Mucosa of rectum (tissue), 2 donors: Measurements from ENCODE around the gene CD74.

Source experiments
- H3K27ac ChIP-seq, 2 donors: one replicate each; pipeline ENCODE4 v1.7.0; 2013; ENCODE audit warnings: inconsistent platforms in 2 of 2, low read depth in 2 of 2, low read length in 2 of 2
- H3K27me3 ChIP-seq, 2 donors: one replicate each; pipeline ENCODE4 v1.7.0; 2013; ENCODE audit warnings: low read length in 2 of 2; ENCODE audit not compliant: control insufficient read depth in 2 of 2, insufficient read depth in 2 of 2
- H3K36me3 ChIP-seq, 2 donors: one replicate each; pipeline ENCODE4 v1.7.0; 2013; ENCODE audit warnings: low read length in 2 of 2; ENCODE audit not compliant: control insufficient read depth in 2 of 2, insufficient read depth in 2 of 2
- H3K4me1 ChIP-seq, 2 donors: one replicate each; pipeline ENCODE4 v1.7.0; 2013; ENCODE audit warnings: low read length in 2 of 2, mild to moderate bottlenecking in 1 of 2; ENCODE audit not compliant: control insufficient read depth in 2 of 2, insufficient read depth in 2 of 2
- H3K4me3 ChIP-seq, 2 donors: one replicate each; pipeline ENCODE4 v1.7.0; 2013; ENCODE audit warnings: low read length in 2 of 2
- H3K9ac ChIP-seq, 2 donors: one replicate each; pipeline ENCODE4 v1.7.0; 2013; ENCODE audit warnings: low read length in 2 of 2, low read depth in 1 of 2, mild to moderate bottlenecking in 1 of 2
- H3K9me3 ChIP-seq, 2 donors: one replicate each; pipeline ENCODE4 v1.7.0; 2013; ENCODE audit warnings: low read length in 2 of 2; ENCODE audit not compliant: control insufficient read depth in 2 of 2
- donor health status: healthy.
- donor health status: Normal muscosa, but diverticular disease.

Gene CD74

GRCh38 chr5:150410524-150411244, 2.0 kb downstream of the CD74 start:
- Histone ChIP-seq H3K4me1 (peaks cover 16 to 25% of the 10 kb centered on the region in 2 donors), H3K27me3 (no peaks in the 10 kb centered on the region), H3K4me3 (peak overlapping the region; percentile 58 to 88), H3K9ac (peak overlapping the region; percentile 75 to 84), H3K36me3 (peaks cover 4 to 10% of the 10 kb centered on the region in 2 donors), H3K9me3 (no peaks in the 10 kb centered on the region), H3K27ac (peak overlapping the region; percentile 84 to 90)

- peaks cover 16 to 25% of the 10 kb centered on the region in 2 donors for H3K4me1 ChIP-seq
- H3K36me3 ChIP-seq, result peaks cover 4 to 17% of the 10 kb centered on the region in 2 donors
- H3K27ac ChIP-seq, result peak overlapping the region; percentile 84
- H3K9me3 ChIP-seq, result no peaks in the 10 kb centered on the region
- H3K4me3 ChIP-seq, result peak overlapping the region; percentile 56 to 88
- peak overlapping the region; percentile 63 to 75 for H3K9ac ChIP-seq
- no peaks in the 10 kb centered on the region for H3K27me3 ChIP-seq
These were observed 2.8 kb downstream of the CD74 start for GRCh38 chr5:150409638-150410523.

- Histone ChIP-seq H3K27ac (peak overlapping the region in 1 of 2 donors; percentile 32), H3K9me3 (no peaks in the 10 kb centered on the region), H3K27me3 (no peaks in the 10 kb centered on the region), H3K36me3 (peaks cover 4 to 18% of the 10 kb centered on the region in 2 donors), H3K4me3 (peak overlapping the region in 1 of 2 donors; percentile 52), H3K4me1 (peaks cover 16 to 25% of the 10 kb centered on the region in 2 donors), H3K9ac (peak overlapping the region; percentile 2 to 47)
These were observed 4.3 kb downstream of the CD74 start for GRCh38 chr5:150408231-150408943.

- Histone ChIP-seq H3K4me1 (peaks cover 12 to 19% of the 10 kb centered on the region in 2 donors), H3K27ac (peak overlapping the region; percentile 5 to 23)
These were observed 5.5 kb downstream of the CD74 start for GRCh38 chr5:150407096-150407720.

GRCh38 chr5:150406723-150407095, 6.0 kb downstream of the CD74 start:
- peaks cover 15 to 34% of the 10 kb centered on the region in 2 donors for H3K36me3 ChIP-seq
- H3K9ac ChIP-seq, result no peak overlapping the region
- H3K9me3 ChIP-seq, result no peaks in the 10 kb centered on the region
- H3K27ac ChIP-seq, result peak overlapping the region in 1 of 2 donors; percentile 5
- peaks cover 10 to 19% of the 10 kb centered on the region in 2 donors for H3K4me1 ChIP-seq
- H3K27me3 ChIP-seq, result no peaks in the 10 kb centered on the region
- H3K4me3 ChIP-seq, result no peak overlapping the region

More at GRCh38 chr5:150407096-150407720, 5.5 kb downstream of the CD74 start:
- Histone ChIP-seq H3K36me3 (peaks cover 15 to 30% of the 10 kb centered on the region in 2 donors), H3K9ac (no peak overlapping the region), H3K4me3 (no peak overlapping the region), H3K9me3 (no peaks in the 10 kb centered on the region), H3K27me3 (no peaks in the 10 kb centered on the region)

GRCh38 chr5:150406103-150406722, 6.5 kb downstream of the CD74 start:
- Histone ChIP-seq H3K27me3 (no peaks in the 10 kb centered on the region), H3K4me1 (peaks cover 10 to 15% of the 10 kb centered on the region in 2 donors), H3K27ac (no peak overlapping the region), H3K4me3 (no peak overlapping the region), H3K36me3 (peaks cover 15 to 39% of the 10 kb centered on the region in 2 donors), H3K9me3 (no peaks in the 10 kb centered on the region), H3K9ac (no peak overlapping the region)

DNA sequence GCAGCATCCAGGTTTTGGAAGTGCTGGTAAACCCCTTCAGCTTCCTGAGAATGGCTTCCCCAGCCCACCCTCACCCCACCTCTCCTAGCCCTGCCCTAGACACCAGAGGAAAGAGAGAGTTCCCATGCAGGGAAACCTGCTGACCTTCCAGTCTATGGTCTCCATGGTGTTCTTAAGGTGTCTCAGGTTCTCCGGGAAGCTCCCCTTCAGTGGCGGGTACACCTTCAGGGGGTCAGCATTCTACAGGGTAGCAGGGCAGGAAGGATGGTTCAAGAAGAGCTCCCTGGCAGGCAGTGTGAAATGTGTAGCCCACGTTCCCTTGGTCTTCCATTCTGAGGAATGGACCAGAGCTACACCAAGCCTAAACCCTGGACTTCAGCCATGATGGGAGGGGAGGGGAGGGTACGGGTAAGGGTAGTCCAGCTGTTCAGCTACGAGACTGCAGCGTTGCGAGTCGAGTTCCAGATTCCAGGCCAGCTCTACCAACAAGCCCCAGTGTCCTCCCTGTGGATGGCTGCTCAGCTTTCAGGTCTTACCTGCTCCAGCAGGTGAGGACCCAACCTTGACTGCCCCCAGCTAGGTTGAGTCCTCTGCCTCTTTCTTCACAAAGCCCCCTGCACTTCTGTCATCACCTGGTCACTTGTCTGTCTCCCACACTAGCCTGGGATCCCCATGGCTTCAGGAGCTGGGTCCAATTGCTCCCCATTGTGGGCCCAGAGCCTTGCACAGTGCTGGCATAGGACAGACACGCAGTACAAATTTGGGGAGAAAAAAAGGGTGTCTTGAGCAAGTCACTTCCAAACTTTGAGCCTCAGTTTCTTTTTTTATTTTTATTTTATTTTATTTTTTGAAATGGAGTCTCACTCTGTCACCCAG, 7.5 kb downstream of the CD74 start:
- no peak overlapping the region for H3K4me3 ChIP-seq
- no peaks in the 10 kb centered on the region for H3K9me3 ChIP-seq
- no peak overlapping the region for H3K9ac ChIP-seq
- no peaks in the 10 kb centered on the region for H3K27me3 ChIP-seq
- peaks cover 21 to 49% of the 10 kb centered on the region in 2 donors for H3K36me3 ChIP-seq
- no peak overlapping the region for H3K27ac ChIP-seq
- H3K4me1 ChIP-seq, result peaks cover 3 to 5% of the 10 kb centered on the region in 2 donors

DNA sequence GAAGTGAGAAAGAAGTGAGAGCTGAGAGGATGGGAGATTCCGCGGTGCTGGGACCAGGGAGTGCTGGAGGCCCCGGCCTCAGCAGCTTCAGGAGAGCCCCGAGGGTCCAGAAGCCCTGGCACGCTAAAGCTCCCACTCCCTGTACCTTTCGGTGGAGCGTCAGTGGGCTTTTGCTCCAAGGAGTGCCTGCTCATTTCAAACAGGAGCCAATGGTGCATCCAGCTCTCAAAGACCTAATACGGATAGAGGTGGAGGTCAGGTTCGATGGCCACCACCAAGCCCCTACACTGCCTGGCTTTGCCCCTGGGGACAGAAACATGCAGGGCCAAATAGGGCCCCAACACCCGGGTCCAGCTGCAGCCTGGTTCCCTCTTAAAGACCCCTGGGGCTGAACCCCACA, 8.2 kb downstream of the CD74 start:
- no peak overlapping the region for H3K4me3 ChIP-seq
- no peak overlapping the region for H3K27ac ChIP-seq
- no peaks in the 10 kb centered on the region for H3K9me3 ChIP-seq
- peaks cover 23 to 55% of the 10 kb centered on the region in 2 donors for H3K36me3 ChIP-seq
- H3K4me1 ChIP-seq, result peaks cover 0 to 2% of the 10 kb centered on the region in 2 donors
- H3K27me3 ChIP-seq, result no peaks in the 10 kb centered on the region
- no peak overlapping the region for H3K9ac ChIP-seq
